IPS-18c (cell line): ENCODE results near the gene WDR88.
"Not testable (repeated sequence)": the region's sequence is repeated elsewhere in the genome, so short reads cannot be mapped to it uniquely, and the experiment has no call there.

ENCODE experiments used
- H3K4me3 ChIP-seq: 2 replicates; pipeline ENCODE4 v1.7.0; 2013; ENCODE audit warnings: low read depth, mild to moderate bottlenecking, low read length, moderate library complexity; ENCODE audit not compliant: insufficient read depth
- H3K9me3 ChIP-seq: one replicate; pipeline ENCODE4 v1.6.1; 2013; ENCODE audit warnings: mild to moderate bottlenecking, low read length, moderate library complexity; ENCODE audit not compliant: control insufficient read depth, insufficient read depth

Gene WDR88

GRCh38 chr19:33201886-33202545 lies 70.1 kb downstream of the WDR88 start:
- no peaks in the 10 kb centered on the region for H3K9me3 ChIP-seq
- H3K4me3 ChIP-seq, result no peak overlapping the region

GRCh38 chr19:33202546-33203507 lies 70.9 kb downstream of the WDR88 start:
- Histone ChIP-seq H3K9me3 (no peaks in the 10 kb centered on the region), H3K4me3 (no peak overlapping the region)

DNA sequence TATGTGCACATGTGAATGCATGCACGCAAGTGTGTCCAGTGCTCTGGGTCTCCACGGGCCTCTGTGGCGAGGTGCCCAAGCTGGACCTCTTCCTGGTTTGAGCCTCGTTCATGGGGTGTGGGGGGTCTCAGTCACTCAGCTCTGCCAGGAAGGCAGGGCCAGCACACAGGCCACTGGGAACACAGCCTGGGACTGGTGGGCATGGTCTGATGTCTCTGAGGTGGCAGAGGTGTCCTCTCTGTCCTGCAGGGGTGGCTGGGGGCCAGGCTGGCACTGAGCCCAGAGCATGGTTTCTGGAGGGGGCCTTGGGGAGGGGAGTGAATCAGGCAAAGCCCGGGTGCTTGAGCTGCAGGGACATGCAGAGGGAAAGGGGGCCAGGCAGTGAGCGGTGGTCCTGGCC lies 71.6 kb downstream of the WDR88 start:
- Histone ChIP-seq H3K9me3 (no peaks in the 10 kb centered on the region), H3K4me3 (no peak overlapping the region)

DNA sequence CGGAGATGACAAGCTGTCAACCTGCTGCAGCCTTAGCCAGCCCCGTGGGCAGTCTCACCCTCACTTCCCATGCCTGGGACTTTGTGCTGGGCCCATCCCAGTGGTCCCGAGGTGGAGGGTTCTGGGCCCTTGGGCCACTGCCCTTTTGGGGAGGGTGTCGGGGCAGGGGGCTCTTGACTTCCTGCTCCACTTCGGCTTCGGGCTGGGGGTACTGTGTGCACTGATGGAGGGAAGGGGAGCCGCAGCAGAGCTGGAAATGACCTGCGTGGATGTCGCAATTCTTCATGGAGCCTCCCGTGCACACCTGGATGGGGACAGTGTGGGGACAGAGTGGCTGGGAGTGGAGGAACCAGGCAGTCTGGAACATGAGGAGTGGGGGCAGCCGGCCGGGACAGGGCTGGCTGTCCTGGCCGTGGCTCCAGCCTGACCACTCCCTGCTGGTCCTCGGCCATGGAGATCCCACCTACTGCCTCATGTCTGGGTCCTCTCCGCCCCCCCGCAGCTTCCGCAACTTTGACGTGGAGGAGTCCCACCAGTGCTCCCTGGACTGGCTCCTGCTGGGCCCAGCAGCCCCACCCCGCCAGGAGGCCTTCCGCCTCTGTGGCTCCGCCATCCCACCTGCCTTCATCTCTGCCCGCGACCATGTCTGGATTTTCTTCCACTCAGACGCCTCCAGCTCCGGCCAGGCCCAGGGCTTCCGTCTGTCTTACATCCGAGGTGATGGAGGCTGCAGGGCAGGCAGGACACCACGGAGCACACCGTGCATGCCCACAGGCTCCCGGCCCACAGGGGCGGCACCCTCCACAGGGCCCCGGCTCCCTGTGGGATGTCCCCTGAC lies 72.4 kb downstream of the WDR88 start:
- Histone ChIP-seq H3K9me3 (no peaks in the 10 kb centered on the region), H3K4me3 (no peak overlapping the region)

GRCh38 chr19:33205110-33205509 lies 73.2 kb downstream of the WDR88 start:
- Histone ChIP-seq H3K4me3 (no peak overlapping the region), H3K9me3 (no peaks in the 10 kb centered on the region)

DNA sequence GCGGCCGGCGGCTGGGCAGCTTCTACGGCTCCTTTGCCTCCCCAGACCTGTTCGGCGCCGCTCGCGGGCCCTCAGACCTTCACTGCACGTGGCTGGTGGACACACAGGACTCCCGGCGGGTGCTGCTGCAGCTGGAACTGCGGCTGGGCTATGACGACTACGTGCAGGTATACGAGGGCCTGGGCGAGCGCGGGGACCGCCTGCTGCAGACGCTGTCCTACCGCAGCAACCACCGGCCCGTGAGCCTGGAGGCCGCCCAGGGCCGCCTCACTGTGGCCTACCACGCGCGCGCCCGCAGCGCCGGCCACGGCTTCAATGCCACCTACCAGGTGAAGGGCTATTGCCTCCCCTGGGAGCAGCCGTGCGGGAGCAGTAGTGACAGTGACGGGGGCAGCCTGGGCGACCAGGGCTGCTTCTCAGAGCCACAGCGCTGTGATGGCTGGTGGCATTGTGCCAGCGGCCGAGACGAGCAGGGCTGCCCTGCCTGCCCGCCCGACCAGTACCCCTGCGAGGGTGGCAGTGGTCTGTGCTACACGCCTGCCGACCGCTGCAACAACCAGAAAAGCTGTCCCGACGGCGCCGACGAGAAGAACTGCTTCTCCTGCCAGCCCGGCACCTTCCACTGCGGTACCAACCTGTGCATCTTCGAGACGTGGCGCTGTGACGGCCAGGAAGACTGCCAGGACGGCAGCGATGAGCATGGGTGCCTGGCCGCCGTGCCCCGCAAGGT lies 73.8 kb downstream of the WDR88 start:
- H3K9me3 ChIP-seq, result no peaks in the 10 kb centered on the region

GRCh38 chr19:33206261-33207039 lies 74.5 kb downstream of the WDR88 start:
- Histone ChIP-seq H3K9me3 (no peaks in the 10 kb centered on the region), H3K4me3 (no peak overlapping the region)

More for the DNA sequence above, 73.8 kb downstream of the WDR88 start:
- H3K4me3 ChIP-seq, result no peak overlapping the region

GRCh38 chr19:33207040-33207620 lies 75.2 kb downstream of the WDR88 start:
- no peaks in the 10 kb centered on the region for H3K9me3 ChIP-seq

DNA sequence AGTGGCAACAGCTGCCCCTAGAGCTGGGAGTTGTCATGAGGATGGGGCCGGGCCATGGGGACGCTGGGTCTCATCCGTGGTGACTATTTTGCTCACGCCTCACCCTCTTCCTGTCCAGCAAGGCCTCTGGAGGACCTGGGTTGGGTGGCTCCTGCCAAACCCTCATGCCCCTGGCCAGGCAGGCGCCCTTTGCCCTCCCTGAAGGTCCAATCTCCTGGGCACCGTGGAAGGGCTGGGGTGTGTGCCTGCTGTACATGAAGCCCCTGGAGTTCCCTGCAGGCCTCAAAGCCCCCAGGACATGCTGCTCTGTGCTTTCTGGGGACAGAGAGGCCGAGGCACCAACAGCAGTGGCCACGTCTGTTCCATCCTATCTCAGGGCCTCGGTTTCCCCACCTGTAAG lies 76.0 kb downstream of the WDR88 start:
- H3K9me3 ChIP-seq, result no peaks in the 10 kb centered on the region
- no peak overlapping the region for H3K4me3 ChIP-seq

More at GRCh38 chr19:33207040-33207620, 75.2 kb downstream of the WDR88 start:
- H3K4me3 ChIP-seq, result no peak overlapping the region

DNA sequence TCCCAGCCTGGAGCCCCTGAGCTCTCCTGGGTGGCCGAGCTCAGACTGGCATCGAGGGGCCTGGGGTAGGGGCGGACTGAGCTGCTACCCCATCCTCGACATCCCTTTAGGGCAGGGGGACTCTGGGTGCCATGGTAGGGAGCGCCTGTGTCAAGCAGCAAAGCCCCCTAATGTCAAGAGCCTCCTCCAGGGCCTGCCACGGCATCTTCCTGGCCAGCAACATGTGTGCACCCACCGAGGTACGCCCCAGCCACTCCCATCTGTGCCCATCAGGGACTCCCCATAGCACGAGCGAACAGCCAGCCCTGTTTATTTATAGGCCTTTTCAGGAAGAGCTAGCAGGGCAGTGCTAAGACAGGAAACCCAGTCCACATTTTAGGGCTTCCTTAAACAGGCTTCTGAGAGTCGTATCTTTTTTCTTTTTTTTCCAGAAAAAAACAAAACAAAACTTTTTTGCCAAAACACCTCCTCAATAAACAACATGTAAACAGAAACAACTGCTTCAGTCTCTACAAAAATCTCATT lies 76.5 kb downstream of the WDR88 start:
- Histone ChIP-seq H3K9me3 (no peaks in the 10 kb centered on the region), H3K4me3 (no peak overlapping the region)

DNA sequence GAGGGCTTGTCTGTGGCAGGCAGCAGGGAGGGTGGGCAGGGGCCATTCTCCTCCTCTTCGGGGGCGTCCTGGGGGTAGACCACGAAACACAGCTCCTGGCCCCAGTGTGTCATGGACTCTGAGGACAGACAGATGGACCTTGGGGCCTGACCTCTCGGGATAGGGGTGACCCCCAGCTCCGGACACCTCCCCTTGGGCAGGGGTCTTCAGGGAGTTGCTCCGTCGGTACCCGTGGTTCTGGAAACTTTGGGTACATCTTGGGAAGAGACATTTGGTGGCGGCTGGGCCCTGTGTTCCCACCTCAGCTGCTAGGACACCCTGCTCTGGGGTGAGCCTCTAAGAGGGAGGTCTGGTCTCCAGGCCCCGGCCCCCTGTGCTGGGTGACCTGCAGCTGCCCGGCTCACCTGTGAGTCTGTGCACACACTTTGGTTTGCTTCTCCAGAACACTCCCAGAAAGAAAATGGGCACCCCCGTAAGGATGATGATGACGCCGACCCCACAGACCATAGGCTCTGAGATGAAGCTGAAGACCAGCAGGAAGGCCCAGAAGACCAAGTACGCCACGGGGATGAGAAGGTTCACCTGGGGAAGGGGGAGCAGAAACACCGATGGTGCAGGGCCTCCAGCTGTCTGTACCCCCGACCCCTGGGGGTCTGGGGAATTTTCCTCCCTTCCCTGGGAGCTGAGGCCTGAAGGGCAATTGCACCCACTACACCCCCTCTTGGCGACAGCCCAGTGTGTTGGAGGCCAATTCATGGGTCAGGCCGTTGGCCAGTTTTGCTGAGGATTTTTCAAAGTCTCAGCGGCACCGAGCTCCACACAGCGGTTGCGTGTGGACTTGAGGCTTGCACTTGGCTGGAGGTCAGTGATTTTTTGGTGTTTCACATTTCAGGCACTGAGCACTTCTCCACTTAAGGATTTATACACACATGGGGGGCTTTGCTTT lies 77.3 kb downstream of the WDR88 start:
- no peaks in the 10 kb centered on the region for H3K9me3 ChIP-seq
- no peak overlapping the region for H3K4me3 ChIP-seq

GRCh38 chr19:33209850-33210230 lies 77.9 kb downstream of the WDR88 start:
- not testable (repeated sequence) for H3K9me3 ChIP-seq

GRCh38 chr19:33210266-33210940 lies 78.5 kb downstream of the WDR88 start:
- no peaks in the 10 kb centered on the region for H3K9me3 ChIP-seq

More at GRCh38 chr19:33209850-33210230, 77.9 kb downstream of the WDR88 start:
- not testable (repeated sequence) for H3K4me3 ChIP-seq

DNA sequence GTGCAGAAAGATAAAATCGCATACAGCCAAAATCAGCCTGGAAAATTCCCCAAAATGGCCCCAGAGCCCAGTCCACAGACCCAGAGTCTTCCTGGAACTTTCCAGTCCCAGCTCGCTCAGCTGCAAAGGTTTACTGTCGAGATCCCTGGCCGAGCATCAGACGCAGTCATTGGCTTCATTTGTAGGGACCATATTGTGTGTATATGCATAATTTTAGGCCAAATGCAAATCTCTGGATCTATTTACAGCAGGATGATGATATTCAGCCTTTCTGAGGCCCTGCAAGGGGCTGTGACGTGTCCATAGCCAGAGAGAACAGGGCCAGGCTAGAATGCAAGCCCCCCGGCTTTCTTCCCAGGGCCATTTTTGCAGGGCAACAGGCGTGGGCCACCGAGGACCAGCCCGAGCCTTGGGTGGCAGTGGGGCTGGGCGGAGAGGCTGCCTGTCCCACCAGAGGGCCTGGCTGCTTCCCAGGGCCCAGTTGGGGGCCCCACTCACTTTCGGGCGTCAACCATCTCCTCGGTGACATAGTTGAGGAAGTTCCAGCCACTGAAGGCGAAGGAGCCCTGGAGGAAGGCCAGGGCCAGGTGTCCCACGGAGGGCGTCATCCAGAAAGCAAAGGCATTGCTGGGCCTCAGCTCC lies 80.0 kb downstream of the WDR88 start:
- no peak overlapping the region for H3K4me3 ChIP-seq
- H3K9me3 ChIP-seq, result no peaks in the 10 kb centered on the region

More at GRCh38 chr19:33210266-33210940, 78.5 kb downstream of the WDR88 start:
- H3K4me3 ChIP-seq, result no peak overlapping the region
